Neural crest cell (in vitro differentiated cells): Measurements from ENCODE around the gene ZNF524. TPM values are rescaled to one million over a fixed set of nuclear protein-coding genes. Genes with fewer than 3 reads are reported as not detected.

Source experiments
- DNase-seq: peaks from one replicate; pipeline ENCODE4 v3.0.0; 2021; ENCODE audit warnings: low read depth, mixed read lengths, low spot score
- H3K27ac Mint-ChIP-seq: one replicate; pipeline ENCODE4 v1.8.0; 2021; ENCODE audit warnings: mild to moderate bottlenecking, mixed read lengths; ENCODE audit not compliant: unreplicated experiment
- H3K27me3 Mint-ChIP-seq: 2 replicates; pipeline ENCODE4 v1.8.0; 2021; ENCODE audit warnings: low read depth, mild to moderate bottlenecking, mixed read lengths
- H3K36me3 Mint-ChIP-seq: 2 replicates; pipeline ENCODE4 v1.8.0; 2021; ENCODE audit warnings: low read depth, mild to moderate bottlenecking, mixed read lengths
- H3K4me1 Mint-ChIP-seq: 2 replicates; pipeline ENCODE4 v1.8.0; 2021; ENCODE audit warnings: mixed read lengths
- H3K4me3 Mint-ChIP-seq: one replicate; pipeline ENCODE4 v1.8.0; 2021; ENCODE audit warnings: mild to moderate bottlenecking, mixed read lengths
- H3K9me3 Mint-ChIP-seq: 2 replicates; pipeline ENCODE4 v1.8.0; 2021; ENCODE audit warnings: mixed read lengths
- total RNA-seq: library from RNA; stranded (reverse); gene quantifications from 2 replicates; pipeline ENCODE4 v1.2.1, GENCODE V29; 2021
- TF ChIP-seq, protein P1 (sequence below): fragments of 200-600 bp; sonication (generic); conservative IDR thresholded peaks from 2 replicates; pipeline ENCODE4 v1.5.0; 2021; ENCODE audit warnings: antibody characterized with exemption, mild to moderate bottlenecking

Gene ZNF524
- total RNA-seq, 1 donor from 2014 or later, result 6.1 TPM

DNA sequence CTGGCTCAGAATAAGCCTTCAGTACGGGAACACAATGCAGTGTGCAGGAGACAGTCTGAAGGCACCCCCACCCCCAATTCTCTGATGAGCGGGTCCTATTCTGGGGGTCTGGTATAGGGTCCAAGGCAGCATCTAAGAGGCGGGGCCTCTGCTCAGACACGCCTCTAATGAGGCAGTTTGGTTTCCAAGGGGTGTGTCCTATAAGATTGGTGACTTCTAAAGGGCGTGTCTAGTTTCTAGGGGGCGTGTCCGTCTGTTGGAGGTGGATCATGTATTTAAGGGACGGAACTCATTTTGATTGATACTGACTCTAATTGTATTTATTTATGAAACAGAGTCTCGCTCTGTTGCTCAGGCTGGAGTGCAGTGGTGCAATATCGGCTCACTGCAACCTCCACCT lies 9.5 kb upstream of the ZNF524 start:
- H3K4me1 Mint-ChIP-seq, result peaks cover 23% of the 10 kb centered on the region
- no peak overlapping the region for H3K27ac Mint-ChIP-seq

GRCh38 chr19:55591555-55591954 lies 8.5 kb upstream of the ZNF524 start:
- no peak overlapping the region for H3K27ac Mint-ChIP-seq
- peaks cover 13% of the 10 kb centered on the region for H3K4me1 Mint-ChIP-seq
- no peaks in the 10 kb centered on the region for H3K27me3 Mint-ChIP-seq
- no peaks in the 10 kb centered on the region for H3K9me3 Mint-ChIP-seq
- TF ChIP-seq, protein P1, sequence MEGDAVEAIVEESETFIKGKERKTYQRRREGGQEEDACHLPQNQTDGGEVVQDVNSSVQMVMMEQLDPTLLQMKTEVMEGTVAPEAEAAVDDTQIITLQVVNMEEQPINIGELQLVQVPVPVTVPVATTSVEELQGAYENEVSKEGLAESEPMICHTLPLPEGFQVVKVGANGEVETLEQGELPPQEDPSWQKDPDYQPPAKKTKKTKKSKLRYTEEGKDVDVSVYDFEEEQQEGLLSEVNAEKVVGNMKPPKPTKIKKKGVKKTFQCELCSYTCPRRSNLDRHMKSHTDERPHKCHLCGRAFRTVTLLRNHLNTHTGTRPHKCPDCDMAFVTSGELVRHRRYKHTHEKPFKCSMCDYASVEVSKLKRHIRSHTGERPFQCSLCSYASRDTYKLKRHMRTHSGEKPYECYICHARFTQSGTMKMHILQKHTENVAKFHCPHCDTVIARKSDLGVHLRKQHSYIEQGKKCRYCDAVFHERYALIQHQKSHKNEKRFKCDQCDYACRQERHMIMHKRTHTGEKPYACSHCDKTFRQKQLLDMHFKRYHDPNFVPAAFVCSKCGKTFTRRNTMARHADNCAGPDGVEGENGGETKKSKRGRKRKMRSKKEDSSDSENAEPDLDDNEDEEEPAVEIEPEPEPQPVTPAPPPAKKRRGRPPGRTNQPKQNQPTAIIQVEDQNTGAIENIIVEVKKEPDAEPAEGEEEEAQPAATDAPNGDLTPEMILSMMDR, result no peak
- H3K4me3 Mint-ChIP-seq, result peak overlapping the region; percentile 57
- no peak for DNase-seq
- peaks cover 23% of the 10 kb centered on the region for H3K36me3 Mint-ChIP-seq

More for the DNA sequence above, 9.5 kb upstream of the ZNF524 start:
- no peaks in the 10 kb centered on the region for H3K27me3 Mint-ChIP-seq
- peak overlapping the region; percentile 57 for H3K4me3 Mint-ChIP-seq
- H3K9me3 Mint-ChIP-seq, result no peaks in the 10 kb centered on the region
- TF ChIP-seq, protein P1, result no peak
- H3K36me3 Mint-ChIP-seq, result peaks cover 14% of the 10 kb centered on the region
- DNase-seq, result no peak

DNA sequence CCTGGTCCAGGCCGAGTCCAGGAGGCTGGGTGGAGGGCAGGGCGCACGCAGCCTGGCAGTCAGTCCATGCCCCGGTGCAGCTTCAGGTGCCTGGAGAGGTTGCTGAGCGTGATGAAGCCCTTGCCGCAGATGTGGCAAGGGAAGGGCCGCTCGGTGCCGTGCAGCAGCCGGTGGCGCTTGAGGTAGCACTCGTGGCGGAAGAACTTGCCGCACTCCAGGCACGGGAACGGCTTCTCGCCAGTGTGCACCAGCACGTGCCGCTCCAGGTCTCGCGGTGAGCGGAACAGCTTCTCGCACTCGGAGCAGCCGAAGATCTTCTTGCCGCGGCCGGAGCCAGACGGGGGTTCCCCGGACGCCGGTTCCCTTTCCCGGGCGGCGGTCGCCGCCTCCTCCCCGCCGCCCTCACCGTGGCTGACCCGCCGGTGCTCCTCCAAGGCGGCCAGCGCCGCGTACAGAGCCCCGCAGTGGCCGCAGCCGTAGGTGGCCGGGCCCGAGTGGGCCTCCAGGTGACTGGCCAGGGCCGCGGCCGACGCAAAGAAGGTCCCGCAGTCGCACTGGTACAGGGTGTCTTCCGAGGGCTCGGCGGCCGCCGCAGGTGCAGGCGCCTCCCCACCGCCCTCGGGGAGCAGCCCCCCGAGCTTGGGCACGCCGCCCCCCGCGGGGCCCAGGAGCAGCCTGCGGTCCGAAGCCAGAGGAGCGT lies 7.5 kb upstream of the ZNF524 start:
- TF ChIP-seq, protein P1, result no peak
- H3K9me3 Mint-ChIP-seq, result no peaks in the 10 kb centered on the region
- H3K27me3 Mint-ChIP-seq, result no peaks in the 10 kb centered on the region
- H3K27ac Mint-ChIP-seq, result no peak overlapping the region
- no peak for DNase-seq
- H3K36me3 Mint-ChIP-seq, result peaks cover 27% of the 10 kb centered on the region
- H3K4me1 Mint-ChIP-seq, result peaks cover 3% of the 10 kb centered on the region
- no peak overlapping the region for H3K4me3 Mint-ChIP-seq

- TF ChIP-seq, protein P1, result no peak
Measured at GRCh38 chr19:55593096-55593772, 6.9 kb upstream of the ZNF524 start.

DNA sequence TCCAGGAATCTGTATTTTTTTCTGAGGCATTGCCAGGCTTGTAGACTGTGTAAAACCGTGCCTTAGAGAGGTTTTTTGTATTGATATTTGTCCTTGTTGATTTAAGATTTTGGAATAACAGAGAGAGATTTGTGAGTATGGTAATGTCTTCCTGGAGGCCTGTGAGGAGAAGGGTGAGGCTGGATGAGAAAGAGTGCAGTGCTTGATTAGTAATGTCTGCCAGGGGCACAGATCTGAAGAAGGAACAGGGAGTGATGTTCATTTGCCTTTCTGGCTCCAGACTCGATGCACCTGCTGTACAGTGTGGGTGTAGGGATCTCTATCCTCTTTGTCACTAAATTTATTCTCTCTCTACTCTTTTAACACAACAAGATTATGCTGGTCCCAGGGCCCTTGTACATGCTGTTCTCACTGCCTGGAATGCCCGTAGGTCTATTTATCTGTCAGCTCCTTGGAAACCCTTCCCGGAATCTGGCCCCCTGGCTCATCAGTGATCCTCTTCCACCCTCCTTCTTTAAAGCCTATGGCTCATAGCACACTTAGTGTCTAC lies 5.0 kb upstream of the ZNF524 start:
- Mint-ChIP-seq H3K4me3 (peak overlapping the region; percentile 27), H3K4me1 (peaks cover 7% of the 10 kb centered on the region), H3K27me3 (no peaks in the 10 kb centered on the region), H3K27ac (no peak overlapping the region), H3K36me3 (peaks cover 32% of the 10 kb centered on the region), H3K9me3 (peaks cover 5% of the 10 kb centered on the region)
- no peak for DNase-seq
- TF ChIP-seq, protein P1, result no peak

More at GRCh38 chr19:55593096-55593772, 6.9 kb upstream of the ZNF524 start:
- Mint-ChIP-seq H3K36me3 (peaks cover 27% of the 10 kb centered on the region), H3K27me3 (no peaks in the 10 kb centered on the region), H3K9me3 (no peaks in the 10 kb centered on the region), H3K4me3 (peak overlapping the region; percentile 15), H3K4me1 (peaks cover 3% of the 10 kb centered on the region), H3K27ac (no peak overlapping the region)
- DNase-seq, result no peak
